ENCODE data around the gene SLC41A3. TPM values are rescaled to one million over a fixed set of nuclear protein-coding genes. Genes with fewer than 3 reads are reported as not detected.

The SLC41A3 gene
- total RNA-seq, 1 donor from 2014 or later: 38.6 TPM

DNA sequence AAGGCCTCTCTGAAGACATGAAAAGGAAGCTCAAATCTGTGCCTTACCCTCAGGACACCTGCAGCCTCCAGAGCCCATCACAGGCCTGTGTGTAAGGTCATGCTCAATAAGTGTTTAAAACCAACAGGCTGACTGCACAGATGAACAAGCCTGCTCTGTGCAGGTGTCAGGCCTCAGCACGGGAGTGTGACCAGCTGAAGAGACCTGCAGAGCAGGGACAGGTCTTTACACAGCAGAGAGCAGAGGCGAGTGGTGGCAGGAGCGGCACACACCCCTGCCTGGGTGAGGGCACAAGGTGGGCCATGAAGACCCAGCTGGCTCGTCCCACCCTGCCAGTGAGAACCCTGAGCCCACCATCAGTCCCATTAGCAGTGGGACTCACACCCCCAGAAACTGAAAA, 58.1 kb downstream of the SLC41A3 start:
- TF ChIP-seq CTCF (IDR thresholded peaks at IDR 0.05; ENCODE audit: partially characterized antibody, unreplicated experiment): no peak
- peaks cover 41% of the 10 kb centered on the region for H3K36me3 Mint-ChIP-seq (ENCODE audit: unreplicated experiment)
- no peak overlapping the region for H3K27ac Mint-ChIP-seq (ENCODE audit: unreplicated experiment)
- peaks cover 4% of the 10 kb centered on the region for H3K9me3 Mint-ChIP-seq (ENCODE audit: unreplicated experiment)
- no peak overlapping the region for H3K4me3 Mint-ChIP-seq (ENCODE audit: unreplicated experiment)
- DNase-seq: no peak
- peaks cover 12% of the 10 kb centered on the region for H3K27me3 Mint-ChIP-seq (ENCODE audit: unreplicated experiment)
- H3K4me1 Mint-ChIP-seq (ENCODE audit: low read depth, unreplicated experiment): peaks cover 10% of the 10 kb centered on the region

- DNase-seq: no peak
- peaks cover 12% of the 10 kb centered on the region for H3K27me3 Mint-ChIP-seq (ENCODE audit: unreplicated experiment)
- peaks cover 4% of the 10 kb centered on the region for H3K9me3 Mint-ChIP-seq (ENCODE audit: unreplicated experiment)
- no peak for TF ChIP-seq CTCF (IDR thresholded peaks at IDR 0.05; ENCODE audit: partially characterized antibody, unreplicated experiment)
- H3K36me3 Mint-ChIP-seq (ENCODE audit: unreplicated experiment): peaks cover 45% of the 10 kb centered on the region
- H3K27ac Mint-ChIP-seq (ENCODE audit: unreplicated experiment): no peak overlapping the region
- peaks cover 10% of the 10 kb centered on the region for H3K4me1 Mint-ChIP-seq (ENCODE audit: low read depth, unreplicated experiment)
- no peak overlapping the region for H3K4me3 Mint-ChIP-seq (ENCODE audit: unreplicated experiment)
These were observed 58.7 kb downstream of the SLC41A3 start for GRCh38 chr3:126025116-126025729.

DNA sequence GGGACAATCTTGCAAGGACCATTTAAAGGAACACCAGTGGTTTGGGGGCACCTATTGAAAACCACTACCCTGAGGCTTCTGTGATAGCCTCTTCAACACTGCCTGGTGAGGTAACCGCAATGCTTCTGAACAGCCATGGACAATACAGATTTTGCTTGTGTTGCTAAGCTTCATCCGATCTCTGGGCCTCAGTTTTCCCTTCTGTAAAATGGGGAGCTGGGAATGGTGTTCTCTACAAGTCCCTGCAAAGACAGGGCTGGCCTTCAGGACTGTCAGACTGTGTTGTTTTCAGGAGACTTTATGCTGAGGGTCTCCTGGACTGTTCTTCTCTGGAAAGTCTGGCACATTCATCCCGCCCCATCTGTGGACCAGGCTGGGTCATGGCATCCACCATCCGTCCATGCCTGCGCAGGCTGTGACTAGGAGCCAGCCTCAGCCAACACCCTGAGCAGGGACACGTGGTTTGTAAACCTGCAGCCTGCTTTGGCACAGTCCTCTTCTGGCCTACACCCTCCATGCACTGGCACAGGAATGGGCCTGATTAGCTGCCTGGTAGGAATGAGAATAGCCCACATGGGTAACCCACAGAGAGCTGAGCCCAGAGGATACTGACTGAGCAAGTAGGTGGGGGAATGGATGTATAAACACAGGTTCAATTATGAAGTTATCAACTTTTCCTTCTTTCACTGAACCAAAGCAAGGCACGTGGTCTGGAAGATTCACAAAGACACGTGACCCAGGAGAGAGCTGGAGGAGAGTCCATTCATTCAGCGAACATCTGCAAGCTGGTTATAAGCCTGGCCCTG, 59.7 kb downstream of the SLC41A3 start:
- H3K27me3 Mint-ChIP-seq (ENCODE audit: unreplicated experiment): peaks cover 12% of the 10 kb centered on the region
- peaks cover 10% of the 10 kb centered on the region for H3K4me1 Mint-ChIP-seq (ENCODE audit: low read depth, unreplicated experiment)
- H3K27ac Mint-ChIP-seq (ENCODE audit: unreplicated experiment): peak overlapping the region; percentile 18
- no peak for TF ChIP-seq CTCF (IDR thresholded peaks at IDR 0.05; ENCODE audit: partially characterized antibody, unreplicated experiment)
- H3K9me3 Mint-ChIP-seq (ENCODE audit: unreplicated experiment): peaks cover 5% of the 10 kb centered on the region
- H3K4me3 Mint-ChIP-seq (ENCODE audit: unreplicated experiment): no peak overlapping the region
- H3K36me3 Mint-ChIP-seq (ENCODE audit: unreplicated experiment): peaks cover 43% of the 10 kb centered on the region
- DNase-seq: no peak

DNA sequence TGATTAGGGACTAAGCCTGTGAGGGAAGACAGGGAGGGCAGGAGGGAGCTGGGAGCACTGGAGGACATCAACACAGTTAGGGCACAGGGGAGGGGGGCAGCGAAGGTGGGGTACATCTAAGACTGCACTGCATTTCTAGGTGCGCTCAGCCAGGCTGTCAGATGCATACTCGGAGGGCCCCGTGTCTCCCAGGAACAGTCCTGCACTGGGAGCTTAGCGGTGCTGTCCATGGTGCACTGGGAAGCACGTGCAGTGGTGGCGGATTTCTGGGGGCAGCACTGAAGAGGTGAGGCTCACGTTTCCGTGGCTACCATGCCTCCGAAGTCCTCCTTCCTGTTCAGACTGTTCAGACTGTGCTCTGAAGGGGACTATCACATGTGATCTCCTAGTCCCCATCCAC, 60.5 kb downstream of the SLC41A3 start:
- peaks cover 12% of the 10 kb centered on the region for H3K27me3 Mint-ChIP-seq (ENCODE audit: unreplicated experiment)
- peaks cover 11% of the 10 kb centered on the region for H3K4me1 Mint-ChIP-seq (ENCODE audit: low read depth, unreplicated experiment)
- H3K4me3 Mint-ChIP-seq (ENCODE audit: unreplicated experiment): no peak overlapping the region
- peaks cover 34% of the 10 kb centered on the region for H3K36me3 Mint-ChIP-seq (ENCODE audit: unreplicated experiment)
- peaks cover 6% of the 10 kb centered on the region for H3K9me3 Mint-ChIP-seq (ENCODE audit: unreplicated experiment)
- DNase-seq: no peak
- no peak for TF ChIP-seq CTCF (IDR thresholded peaks at IDR 0.05; ENCODE audit: partially characterized antibody, unreplicated experiment)
- H3K27ac Mint-ChIP-seq (ENCODE audit: unreplicated experiment): peak overlapping the region; percentile 80

Measured in glutamatergic neuron (in vitro differentiated cells).